Measurements from ENCODE around the gene CEP85. TPM values are rescaled to one million over a fixed set of nuclear protein-coding genes. Genes with fewer than 3 reads are reported as not detected.

Gene CEP85
- total and polyA plus RNA-seq, 9 of the 15 experiments (the other 6 are each of a cell fraction or from before 2014, with no cell fraction given) = 42.1 to 140 (median 92.6) TPM

- TF ChIP-seq ATF4 (CRISPR knock-in tag; IDR thresholded peaks at IDR 0.05) = 0 out of 2 replicates have a peak, but pooled peaks have one; percentile 12
- TF ChIP-seq ZKSCAN8 (CRISPR knock-in tag; IDR thresholded peaks at IDR 0.05) = no peak
- TF ChIP-seq ZBTB17 (CRISPR knock-in tag; IDR thresholded peaks at IDR 0.05) = peak; percentile 46; the same call in 1 of the 2 replicates
- no peak for TF ChIP-seq RBM25 (IDR thresholded peaks at IDR 0.05; ENCODE audit: low read depth, low read length, severe bottlenecking)
- TF ChIP-seq SRSF1 (IDR thresholded peaks at IDR 0.05; ENCODE audit: low read depth, low read length) = no peak
- TF ChIP-seq PHB2 (IDR thresholded peaks at IDR 0.05; ENCODE audit: low read depth) = no peak
- TF ChIP-seq MTA3 (IDR thresholded peaks at IDR 0.05; ENCODE audit: borderline replicate concordance) = peak; percentile 95
- no peak for TF ChIP-seq ZNF277 (CRISPR knock-in tag; IDR thresholded peaks at IDR 0.05; ENCODE audit: borderline replicate concordance)
- peak; percentile 31 for TF ChIP-seq SETDB1 (IDR thresholded peaks at IDR 0.05; ENCODE audit: low read length)
- TF ChIP-seq MLX (CRISPR knock-in tag; conservative IDR thresholded peaks at IDR 0.05) = no peak
- peak; percentile 99 for TF ChIP-seq SMARCA4 (IDR thresholded peaks at IDR 0.05)
- no peak for TF ChIP-seq HNRNPUL1 (IDR thresholded peaks at IDR 0.05; ENCODE audit: low read length)
- TF ChIP-seq ZNF280A (IDR thresholded peaks at IDR 0.05; ENCODE audit: low read depth, partially characterized antibody) = no peak
- TF ChIP-seq ZNF407 (IDR thresholded peaks at IDR 0.05; ENCODE audit: low read depth) = no peak
- TF ChIP-seq RHOXF2B (CRISPR knock-in tag; conservative IDR thresholded peaks at IDR 0.05) = no peak
These were observed 50.8 kb downstream of the CEP85 start (continued) for GRCh38 chr1:26284597-26285347.

Data from K562 (cell line).